IMR-90 (cell line): ENCODE results near the gene CDKN1C.

ENCODE experiments used
- CHD1 ChIP-seq: IDR thresholded peaks from 2 replicates; pipeline ENCODE4 v1.6.1; 2012; ENCODE audit warnings: low read depth, low read length, improper control_type of control experiment
- NFE2L2 ChIP-seq: fragments of 150-350 bp; IDR thresholded peaks from 2 replicates; pipeline ENCODE4 v1.6.1; 2016; ENCODE audit warnings: low read depth, mild to moderate bottlenecking, low read length
- POLR2A ChIP-seq: IDR thresholded peaks from 2 replicates; pipeline ENCODE4 v1.6.1; 2012; ENCODE audit warnings: mild to moderate bottlenecking, low read depth, low read length
- RAD21 ChIP-seq: IDR thresholded peaks from 2 replicates; pipeline ENCODE4 v1.6.1; 2012; ENCODE audit warnings: low read length, improper control_type of control experiment
- RFX5 ChIP-seq: IDR thresholded peaks from 2 replicates; pipeline ENCODE4 v1.8.0; 2012; ENCODE audit warnings: low read depth, mild to moderate bottlenecking, low read length, moderate library complexity
- SMC3 ChIP-seq: fragments of 150-350 bp; IDR thresholded peaks from 2 replicates; pipeline ENCODE4 v1.6.1; 2016; ENCODE audit warnings: low read depth, mild to moderate bottlenecking, antibody characterized with exemption, low read length, moderate library complexity
- USF2 ChIP-seq: fragments of 150-350 bp; IDR thresholded peaks from 2 replicates; pipeline ENCODE4 v1.6.1; 2017; ENCODE audit warnings: mild to moderate bottlenecking, antibody characterized with exemption, low read length, low read depth
- TF ChIP-seq, protein P1 (sequence below): conservative IDR thresholded peaks from 2 replicates; pipeline ENCODE4 v1.5.1; 2012; ENCODE audit warnings: mild to moderate bottlenecking, low read depth, low read length, improper control_type of control experiment

GRCh38 chr11:2911785-2912391 is 26.3 kb upstream of the CDKN1C start:
- TF ChIP-seq USF2 (no peak), RFX5 (no peak), SMC3 (no peak), NFE2L2 (no peak), CHD1 (no peak), RAD21 (no peak), POLR2A (no peak)
- TF ChIP-seq, protein P1, sequence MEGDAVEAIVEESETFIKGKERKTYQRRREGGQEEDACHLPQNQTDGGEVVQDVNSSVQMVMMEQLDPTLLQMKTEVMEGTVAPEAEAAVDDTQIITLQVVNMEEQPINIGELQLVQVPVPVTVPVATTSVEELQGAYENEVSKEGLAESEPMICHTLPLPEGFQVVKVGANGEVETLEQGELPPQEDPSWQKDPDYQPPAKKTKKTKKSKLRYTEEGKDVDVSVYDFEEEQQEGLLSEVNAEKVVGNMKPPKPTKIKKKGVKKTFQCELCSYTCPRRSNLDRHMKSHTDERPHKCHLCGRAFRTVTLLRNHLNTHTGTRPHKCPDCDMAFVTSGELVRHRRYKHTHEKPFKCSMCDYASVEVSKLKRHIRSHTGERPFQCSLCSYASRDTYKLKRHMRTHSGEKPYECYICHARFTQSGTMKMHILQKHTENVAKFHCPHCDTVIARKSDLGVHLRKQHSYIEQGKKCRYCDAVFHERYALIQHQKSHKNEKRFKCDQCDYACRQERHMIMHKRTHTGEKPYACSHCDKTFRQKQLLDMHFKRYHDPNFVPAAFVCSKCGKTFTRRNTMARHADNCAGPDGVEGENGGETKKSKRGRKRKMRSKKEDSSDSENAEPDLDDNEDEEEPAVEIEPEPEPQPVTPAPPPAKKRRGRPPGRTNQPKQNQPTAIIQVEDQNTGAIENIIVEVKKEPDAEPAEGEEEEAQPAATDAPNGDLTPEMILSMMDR, result no peak
